Mesenteric fat pad (tissue), 1 donor: ENCODE measurements around the gene FAM241A. TPM values are rescaled to one million over a fixed set of nuclear protein-coding genes. Genes with fewer than 3 reads are reported as not detected.
"Not testable (repeated sequence)": the region's sequence is repeated elsewhere in the genome, so short reads cannot be mapped to it uniquely, and the experiment has no call there.

Source experiments
- DNase-seq: peaks from one replicate; pipeline ENCODE4 v3.0.0-alpha.2; 2020; ENCODE audit warnings: low spot score
- total RNA-seq: library from RNA; stranded (reverse); fragmentation: NEBNext Ultra II Directional; extraction: Animal tissue kit (Norgen Biotek cat#: 25700); gene quantifications from one replicate; pipeline ENCODE4 v1.2.1, GENCODE V29; 2021
- donor health status: DM: yes; HTN: yes; CAD: no.

The FAM241A gene
- total RNA-seq, 1 donor from 2014 or later = 23.2 TPM

DNA sequence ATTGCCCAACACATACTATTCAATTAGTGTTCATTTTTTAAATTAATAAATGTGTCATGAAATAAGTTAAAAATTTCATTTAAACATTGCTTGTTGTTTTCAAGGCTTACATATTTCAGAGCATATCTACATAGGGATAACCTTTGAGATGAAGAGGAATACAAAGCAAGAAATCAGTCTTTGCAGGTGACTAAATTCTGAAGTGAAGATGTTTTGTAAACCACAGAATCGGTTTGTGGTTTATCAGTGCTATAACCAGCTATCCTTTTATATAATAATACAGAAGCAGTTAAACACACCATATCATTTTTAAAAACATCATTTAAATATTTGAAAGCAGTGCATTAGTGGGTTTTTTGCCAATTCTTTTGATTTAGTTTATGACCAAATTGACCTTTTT is 26.9 kb downstream of the FAM241A start:
- DNase-seq = no peak

DNA sequence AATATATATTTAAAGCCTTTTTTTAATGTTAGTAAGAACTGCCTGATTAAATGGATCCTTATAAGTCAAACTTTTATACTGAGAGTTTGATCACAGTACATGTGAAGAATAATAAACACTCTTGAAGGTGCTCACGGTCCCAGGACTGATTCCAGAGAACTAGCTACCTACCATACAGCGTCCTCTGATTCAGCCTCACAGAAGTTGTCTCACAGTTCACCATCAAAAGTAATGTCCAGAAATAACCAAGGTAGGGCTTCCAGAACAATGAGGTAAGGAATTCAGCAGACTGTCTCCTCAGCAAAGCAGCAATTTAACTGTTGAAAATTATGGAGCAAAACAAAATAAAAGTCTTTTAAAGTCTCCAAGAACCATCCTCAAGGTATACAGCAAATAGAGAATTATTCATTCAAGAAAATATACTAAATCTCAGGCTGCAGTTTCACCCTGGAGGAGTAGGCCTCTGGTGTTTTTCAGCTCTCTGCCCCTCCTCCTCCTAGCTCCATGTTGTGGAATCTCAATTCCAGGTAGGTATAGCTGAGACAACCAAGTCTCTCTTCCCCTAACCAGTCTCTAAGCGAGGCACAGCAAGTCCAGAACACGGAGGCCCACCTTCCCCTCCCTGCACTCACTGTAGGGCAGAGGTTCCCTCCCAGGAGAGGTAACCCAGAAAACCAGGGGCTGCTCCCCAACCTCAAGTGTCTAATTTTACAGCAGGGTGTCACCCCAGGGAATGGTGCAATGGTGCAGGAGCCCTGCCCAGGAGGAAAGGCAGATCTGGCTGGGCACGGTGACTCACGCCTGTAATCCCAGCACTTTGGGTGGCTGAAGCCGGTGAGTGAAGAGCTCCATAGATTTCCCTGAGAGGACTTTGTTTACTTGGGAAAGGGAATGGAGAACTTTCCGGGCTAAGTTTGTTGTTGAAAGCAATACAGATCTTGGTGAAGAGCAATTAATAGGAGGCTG is 28.6 kb downstream of the FAM241A start:
- no peak for DNase-seq

DNA sequence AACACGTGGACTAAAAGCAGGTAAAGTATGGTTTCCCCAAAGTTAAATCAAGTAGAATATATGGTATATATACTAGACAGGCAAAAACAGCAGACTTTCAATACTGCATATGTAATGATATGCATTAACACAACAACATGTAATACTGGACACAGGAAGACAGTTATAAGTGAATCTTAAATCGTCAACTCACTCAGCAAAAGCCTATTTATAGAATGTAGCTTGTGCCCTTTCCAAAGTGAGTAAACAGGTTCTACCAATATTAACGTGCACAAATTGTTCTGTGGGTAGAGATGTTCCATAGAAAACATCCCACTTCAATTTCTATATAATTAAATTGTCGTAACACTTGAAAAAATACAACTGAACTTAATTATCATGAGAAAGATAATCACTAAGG is 30.6 kb downstream of the FAM241A start:
- no peak for DNase-seq

DNA sequence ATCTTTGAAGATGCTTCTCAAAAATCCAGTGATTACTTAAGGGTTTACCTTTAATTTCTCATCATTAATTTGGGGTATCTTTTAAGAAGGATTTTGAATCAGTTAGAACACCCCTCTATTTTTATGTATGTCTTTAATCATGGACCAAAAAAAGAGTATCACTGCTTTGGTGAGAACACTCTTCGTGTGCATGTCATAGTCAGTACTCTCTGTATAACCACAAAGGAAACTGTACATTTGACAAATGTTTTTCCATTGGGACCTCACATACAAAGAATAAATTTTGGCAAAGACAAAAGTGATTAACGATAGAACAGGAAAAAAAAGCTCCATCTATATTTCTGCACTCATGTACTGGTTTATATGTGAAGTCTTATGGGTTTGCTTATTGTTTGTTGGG is 31.3 kb downstream of the FAM241A start:
- no peak for DNase-seq

DNA sequence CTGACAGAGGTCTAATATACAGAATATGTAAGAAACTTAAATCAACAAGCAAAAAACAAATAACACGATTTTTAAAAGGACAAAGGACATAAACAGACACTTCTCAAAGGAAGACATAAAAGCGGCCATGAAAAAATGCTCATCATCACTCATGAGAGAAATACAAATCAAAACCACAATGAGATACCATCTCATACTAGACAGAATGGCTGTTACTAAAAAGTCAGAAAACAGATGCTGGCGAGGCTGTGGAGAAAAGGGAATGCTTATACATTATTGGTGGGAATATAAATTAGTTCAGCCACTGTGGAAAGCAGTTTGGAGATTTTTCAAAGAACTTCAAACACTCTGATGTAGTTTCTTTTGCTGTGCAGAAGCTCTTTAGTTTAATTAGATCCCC is 33.5 kb downstream of the FAM241A start:
- not testable (repeated sequence) for DNase-seq

DNA sequence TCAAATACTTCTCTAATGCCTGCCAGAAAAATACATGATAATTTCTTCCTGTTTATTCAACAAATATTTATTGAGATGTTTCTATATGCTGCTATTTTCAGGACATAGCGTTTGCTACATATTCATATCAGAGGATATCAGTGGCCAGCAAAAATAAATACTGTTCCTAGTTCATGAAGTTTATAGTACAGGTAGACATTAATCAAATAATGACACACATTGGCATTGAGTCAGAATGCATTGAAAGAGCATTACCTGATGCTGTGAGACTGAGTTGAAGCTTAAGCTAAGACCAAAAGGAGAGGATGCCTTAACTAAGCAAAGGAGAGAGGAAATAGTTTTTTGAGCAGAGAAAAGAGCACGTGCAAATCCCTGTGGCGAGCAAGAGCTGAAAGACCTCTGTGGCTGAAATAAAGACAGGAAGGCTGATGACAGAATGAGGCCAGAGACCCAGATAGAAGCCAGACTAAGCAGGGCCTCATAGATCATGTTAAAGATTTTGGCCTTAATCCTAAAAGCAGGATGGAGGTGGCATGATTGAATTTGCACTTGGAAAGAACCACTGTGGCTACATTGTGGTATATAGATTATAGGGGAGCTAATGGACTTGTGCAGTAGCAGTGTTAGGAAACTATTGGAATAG is 36.2 kb downstream of the FAM241A start:
- DNase-seq = no peak

DNA sequence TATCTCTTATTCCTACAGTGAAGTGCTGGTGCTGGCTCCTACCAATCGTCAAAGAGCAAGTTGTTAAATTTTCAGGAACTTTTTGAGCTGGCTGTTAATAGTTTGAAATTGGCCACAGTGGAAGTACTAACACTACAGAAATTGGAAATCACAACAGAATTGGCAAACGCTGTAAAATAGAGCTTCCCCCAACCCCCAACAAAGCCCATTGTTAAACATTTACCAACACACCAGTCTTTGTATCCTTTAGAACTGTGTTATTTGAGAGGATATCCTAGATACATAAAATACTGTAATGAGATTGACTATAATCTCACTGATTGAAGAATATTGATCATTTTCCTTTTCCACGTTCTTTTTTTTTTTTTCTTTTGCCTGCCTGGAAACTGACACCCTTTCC is 37.4 kb downstream of the FAM241A start:
- no peak for DNase-seq

DNA sequence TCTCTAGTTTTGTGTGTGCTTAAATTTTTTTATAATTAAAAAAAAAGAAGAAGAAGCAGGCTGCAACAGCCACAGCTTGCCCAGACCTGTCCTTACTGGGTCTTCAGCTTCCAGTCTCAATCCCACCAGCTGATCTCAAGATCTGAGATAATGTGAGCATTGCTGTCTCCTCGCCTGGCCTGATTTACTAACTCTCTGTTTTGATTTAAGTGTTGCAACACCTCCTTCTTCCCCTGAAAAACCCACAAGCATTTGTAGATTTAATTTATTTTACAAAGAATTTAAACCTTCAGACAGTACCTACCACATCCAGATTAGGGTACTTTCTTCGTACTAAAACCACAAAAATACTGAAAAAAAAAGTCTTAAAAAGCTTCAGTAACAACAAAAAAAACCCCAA is 38.0 kb downstream of the FAM241A start:
- DNase-seq = no peak

DNA sequence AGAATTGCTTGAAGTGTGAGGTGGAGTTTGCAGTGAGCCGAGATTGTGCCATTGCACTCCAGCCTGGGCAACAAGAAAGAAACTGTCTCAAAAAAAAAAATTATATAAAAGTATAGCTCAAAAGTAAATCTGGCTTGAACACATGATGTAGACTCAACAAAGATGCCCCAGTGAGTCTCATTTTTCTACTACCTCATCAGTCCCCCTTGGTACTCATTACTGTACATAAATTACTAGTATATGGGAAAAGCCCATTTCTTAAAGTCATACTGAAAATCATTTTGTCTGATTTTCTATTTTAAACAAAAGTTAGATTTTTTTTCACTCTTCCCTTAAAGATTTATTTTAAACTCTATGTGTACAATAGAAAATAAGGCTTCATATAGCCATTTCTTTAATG is 39.2 kb downstream of the FAM241A start:
- DNase-seq = no peak

DNA sequence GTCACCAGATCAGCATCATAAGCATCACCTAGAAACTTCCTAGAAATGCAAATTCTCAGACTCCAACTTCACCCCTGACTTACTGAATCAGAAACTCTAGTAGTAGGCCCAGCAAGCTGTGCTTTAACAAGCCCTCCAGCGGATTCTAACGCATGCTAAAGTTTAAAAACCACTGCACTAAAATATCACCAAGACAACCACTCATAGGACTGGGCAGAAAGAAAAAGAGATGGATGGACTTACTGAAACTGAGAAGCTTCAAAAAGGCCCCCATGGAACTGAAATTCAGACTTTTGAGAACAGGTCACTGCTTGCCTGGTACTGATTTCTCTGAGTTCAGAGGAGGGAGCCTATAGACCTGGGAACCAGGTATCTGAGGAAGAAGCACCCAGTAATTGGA is 40.1 kb downstream of the FAM241A start:
- no peak for DNase-seq

DNA sequence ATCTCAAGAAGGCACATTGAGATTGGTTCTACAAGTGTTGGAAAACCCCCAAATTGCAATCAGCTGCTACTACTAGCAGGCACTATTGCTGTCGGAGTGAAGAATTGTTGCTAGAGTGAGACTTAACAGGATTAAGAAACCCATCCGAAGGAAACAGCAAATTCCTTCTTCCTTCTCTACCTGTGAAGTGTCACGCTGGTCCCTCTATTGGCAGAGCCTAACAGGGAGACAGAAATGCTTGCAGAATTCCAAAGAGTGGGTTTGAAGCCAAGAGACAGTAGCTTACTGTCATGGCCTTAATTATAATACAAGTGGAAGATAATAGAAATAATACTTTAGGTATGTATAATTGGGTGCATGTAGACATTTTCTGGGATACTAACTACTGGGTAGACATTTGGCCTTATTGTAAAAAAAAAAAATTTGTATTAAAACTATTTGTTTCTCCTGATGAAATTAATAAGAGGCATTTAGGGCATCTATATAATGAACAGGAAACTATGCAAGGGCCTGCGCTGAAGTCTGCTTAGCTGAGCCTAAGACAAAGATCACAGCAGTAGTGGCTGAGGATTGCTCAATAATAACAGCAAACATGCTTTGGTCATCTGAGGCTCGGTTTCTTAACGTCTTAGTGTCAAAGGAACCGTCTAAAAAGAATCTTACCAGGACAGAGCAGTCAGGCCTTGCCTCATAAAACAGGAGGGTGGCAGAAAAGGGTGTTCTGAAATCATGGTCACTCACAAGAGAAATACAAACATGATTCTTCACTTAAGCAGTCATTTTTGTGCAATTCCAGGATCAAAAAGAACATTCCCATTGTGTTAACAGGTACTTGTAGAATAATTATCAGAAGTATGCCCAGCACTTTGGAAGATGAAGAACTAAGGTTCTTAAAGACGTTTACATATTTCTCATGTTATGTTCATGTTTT is 40.8 kb downstream of the FAM241A start:
- no peak for DNase-seq

DNA sequence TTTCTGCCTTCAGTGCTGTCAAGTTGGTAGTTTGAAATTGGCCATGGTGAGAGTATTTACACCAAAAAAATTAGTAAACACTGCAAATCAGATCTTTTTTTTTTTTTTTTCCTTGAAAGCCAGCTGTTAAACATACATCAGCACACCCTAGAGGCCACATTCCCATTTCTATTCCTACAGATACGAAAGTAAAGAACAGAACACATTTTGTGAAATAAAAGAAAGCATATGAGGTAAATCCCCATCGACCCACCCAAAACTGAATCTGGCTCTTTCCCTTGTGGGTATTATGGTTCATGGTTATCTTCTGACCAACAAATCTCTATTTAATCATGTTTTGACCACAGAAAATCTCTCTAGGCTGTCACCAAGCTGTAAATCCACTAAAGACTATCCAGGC is 44.5 kb downstream of the FAM241A start:
- DNase-seq = no peak

DNA sequence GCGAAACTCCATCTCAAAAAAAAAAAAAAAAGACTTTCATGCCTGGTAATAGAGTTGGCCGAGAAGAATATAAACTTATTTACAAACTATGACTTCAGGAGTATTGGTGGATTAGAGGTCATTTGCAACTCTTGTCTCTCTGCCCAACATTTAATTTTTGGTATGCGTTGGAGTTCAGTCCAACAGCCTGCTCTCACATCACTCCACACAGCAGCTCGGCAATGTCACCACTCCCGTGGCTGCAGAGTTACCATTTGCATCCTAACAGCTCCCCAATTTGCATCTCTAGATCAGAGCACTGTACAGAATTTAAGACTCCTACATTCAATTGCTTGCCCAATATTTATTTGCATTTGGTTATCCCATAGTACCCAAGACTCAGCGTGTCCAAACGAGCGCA is 45.4 kb downstream of the FAM241A start:
- no peak for DNase-seq

DNA sequence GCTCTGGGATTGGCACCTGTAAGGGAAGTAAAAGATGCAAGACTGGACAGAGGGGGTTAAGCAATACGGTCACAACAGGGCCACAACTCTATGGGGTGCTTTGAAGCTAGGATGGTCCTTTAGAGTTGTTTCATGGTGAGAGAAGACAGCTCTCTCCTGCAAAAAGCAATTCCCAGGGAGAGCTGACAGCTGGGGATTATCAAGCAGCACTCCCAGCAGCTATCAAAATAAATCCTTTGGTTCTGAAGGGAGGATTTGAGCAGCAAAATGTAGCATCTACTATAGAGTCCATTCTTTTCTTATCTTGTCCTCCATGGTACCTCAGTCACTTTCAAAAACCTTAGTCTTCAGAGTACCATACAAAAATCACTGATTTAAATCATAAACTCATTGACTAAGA is 51.2 kb downstream of the FAM241A start:
- DNase-seq = no peak

DNA sequence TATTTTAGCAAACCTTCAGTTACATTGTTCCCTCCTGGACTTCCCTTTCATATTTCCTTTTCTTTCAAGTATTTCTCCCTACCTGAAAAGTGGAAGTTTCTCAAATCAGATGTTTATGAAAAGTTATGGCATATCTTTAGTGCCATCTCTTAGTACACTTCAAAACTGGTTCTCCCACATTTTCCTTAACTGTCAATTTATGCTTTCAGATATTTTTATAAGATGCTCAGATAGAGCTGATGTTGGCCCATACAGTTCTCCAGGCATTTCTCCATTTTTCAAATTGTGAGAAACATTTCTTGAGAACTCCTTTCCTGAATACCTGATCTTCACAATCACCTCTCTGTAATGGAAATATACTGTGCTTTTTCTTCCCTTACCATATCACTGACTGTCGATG is 53.8 kb downstream of the FAM241A start:
- no peak for DNase-seq

DNA sequence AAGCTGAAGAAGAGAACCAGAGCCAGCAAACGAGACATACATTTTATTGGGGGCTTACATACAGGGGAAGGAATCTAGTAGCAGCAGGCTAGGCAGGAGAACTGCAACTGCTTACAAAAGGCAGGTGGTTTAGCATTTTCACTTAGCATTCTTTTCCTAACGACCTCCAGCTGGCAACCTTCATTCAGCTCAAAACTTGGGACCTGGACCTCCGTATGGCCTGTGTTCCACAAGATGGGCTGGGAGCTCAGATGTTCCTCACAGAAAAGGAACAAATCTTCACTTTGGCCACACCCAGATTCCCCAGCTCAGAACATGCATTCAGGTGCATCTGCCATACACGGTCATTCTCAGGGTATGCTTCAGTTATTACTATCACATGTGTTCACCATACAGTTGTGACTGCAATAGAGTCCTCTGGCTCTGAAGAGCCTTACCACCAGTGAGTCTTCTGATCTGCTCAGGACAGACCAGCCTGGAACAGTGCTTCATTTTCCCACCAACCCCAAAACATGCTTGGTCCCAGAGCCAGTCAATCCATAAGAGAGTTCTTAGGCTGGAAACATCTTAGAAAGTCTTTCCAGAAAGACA is 56.8 kb downstream of the FAM241A start:
- DNase-seq = no peak

DNA sequence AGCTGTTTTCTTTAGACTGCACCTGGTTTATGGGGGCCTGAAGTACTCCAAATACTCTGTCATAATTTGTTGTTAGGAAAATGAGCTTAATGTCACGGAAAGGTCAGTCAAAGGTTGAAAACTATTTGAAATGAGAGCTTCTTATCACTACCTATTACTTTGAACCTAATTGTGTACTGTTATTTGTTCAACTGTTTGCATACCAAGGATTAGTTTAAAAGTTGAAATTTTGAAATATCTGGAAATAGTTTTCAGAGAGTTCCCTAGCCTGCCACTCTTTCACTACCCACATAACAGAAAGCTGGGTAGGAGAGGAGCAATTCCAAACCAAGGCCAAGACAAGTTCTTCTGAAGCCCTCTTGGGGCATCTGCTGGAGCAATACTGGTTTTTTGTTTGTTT is 58.3 kb downstream of the FAM241A start:
- no peak for DNase-seq

DNA sequence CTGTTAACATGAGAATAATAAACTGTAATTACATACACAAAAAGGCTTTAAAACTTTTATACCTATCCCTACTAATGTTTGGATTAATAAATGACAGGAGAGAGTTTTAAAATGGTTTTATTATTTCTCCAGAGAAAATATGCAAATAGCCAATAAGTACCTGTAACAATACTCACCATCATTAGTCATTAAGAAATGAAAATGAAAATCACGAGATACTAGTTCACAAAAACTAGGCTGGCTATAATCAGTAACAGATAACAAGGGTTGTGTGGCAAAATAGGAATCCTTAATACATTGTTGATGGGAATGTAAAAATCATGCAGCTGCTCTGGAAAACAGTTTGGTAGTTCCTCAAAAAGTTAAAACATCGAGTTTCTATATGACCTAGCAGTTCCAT is 61.2 kb downstream of the FAM241A start:
- no peak for DNase-seq

DNA sequence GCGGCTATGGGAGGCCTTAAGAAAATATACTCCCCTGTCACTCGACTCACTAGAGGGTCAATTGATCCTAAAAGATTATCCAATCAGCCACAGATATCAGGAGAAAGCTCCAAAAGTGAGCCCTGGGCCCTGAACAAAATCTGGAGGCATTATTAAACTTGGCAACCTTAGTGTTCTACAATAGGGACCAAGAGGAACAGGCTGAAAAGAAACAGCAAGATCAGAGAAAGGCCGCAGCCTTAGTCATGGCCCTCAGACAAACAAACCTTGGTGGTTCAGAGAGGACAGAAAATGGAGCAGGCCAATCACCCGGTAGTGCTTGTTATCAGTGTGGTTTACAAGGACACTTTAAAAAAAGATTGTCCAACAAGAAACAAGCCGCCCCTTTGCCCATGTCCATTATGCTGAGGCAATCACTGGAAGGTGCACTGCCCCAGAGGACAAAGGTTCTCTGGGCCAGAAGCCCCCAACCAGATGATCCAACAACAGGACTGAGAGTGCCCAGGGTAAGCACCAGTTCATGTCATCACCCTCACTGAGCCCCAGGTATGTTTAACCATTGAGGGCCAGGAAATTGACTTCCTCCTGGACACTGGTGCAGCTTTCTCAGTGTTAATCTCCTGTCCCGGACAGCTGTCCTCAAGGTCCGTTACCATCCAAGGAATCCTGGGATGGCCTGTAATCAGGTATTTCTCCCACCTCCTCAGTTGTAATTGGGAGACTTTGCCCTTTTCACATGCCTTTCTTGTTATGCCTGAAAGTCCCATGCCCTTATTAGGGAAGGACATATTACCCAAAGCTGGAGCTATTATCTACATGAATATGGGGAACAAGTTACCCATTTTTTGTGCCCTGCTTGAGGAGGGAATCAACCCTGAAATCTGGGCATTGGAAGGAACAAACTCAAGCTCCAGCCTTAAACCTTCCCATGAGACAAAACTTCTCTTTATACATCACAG is 63.2 kb downstream of the FAM241A start:
- not testable (repeated sequence) for DNase-seq

DNA sequence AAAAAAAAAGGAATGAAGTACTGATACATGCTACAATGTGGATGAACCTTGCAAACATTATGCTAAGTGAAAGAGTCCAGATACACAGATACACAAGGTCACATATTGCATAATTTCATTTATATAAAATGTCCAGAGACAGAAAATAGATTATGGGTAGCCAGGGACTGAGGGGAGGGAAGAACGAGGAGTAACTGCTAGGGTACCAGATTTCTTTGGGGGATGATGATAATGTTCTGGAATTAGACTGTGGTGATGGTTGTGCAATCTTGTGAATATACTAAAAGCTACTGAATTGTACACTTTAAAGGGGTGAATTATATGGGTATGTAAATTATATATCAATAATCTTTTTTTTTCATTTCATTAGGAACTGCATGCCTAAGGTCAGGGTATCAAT is 65.5 kb downstream of the FAM241A start:
- DNase-seq = no peak
